Measurements from ENCODE around the gene ACIN1.

- no peak for TF ChIP-seq CTCF (conservative IDR thresholded peaks at IDR 0.05 in 1 of 2, IDR thresholded peaks at IDR 0.05 in 1 of 2; ENCODE audit: low read depth in 1 of 2, low read length in 2 of 2)
- TF ChIP-seq EZH2 (IDR thresholded peaks at IDR 0.05; ENCODE audit: low read length, missing control alignments): no peak
These were observed 49.2 kb downstream of the ACIN1 start for GRCh38 chr14:23045419-23046357.

Data from fibroblast of lung (primary cell).